HG02571 (cell line): ENCODE results near the gene DAZ3.
"Not testable (repeated sequence)": the region's sequence is repeated elsewhere in the genome, so short reads cannot be mapped to it uniquely, and the experiment has no call there.

Source experiments
- ATAC-seq: cut with Tn5 transposase; IDR thresholded peaks from one replicate; pipeline ENCODE4 v1.9.1; 2021; ENCODE audit warnings: mild to moderate bottlenecking, moderate library complexity; ENCODE audit not compliant: unreplicated experiment

The DAZ3 gene

GRCh38 chrY:24813293-24813692 is at the start of gene DAZ3:
Gene DAZ3 (minus strand): TSS chrY:24813393. CDS start chrY:24813185, 208 bp downstream.
- ATAC-seq, result not testable (repeated sequence)

GRCh38 chrY:24833619-24834018 is 20.4 kb upstream of the DAZ3 start, which contains the start of gene DAZ4:
Gene DAZ4 (plus strand): TSS chrY:24833919. CDS start chrY:24834127, 208 bp downstream.
- not testable (repeated sequence) for ATAC-seq

- not testable (repeated sequence) for ATAC-seq
Observed at GRCh38 chrY:24825069-24825468, 11.9 kb upstream of the DAZ3 start.

- ATAC-seq, result not testable (repeated sequence)
Observed at GRCh38 chrY:24824184-24824879, 11.1 kb upstream of the DAZ3 start.

- ATAC-seq, result not testable (repeated sequence)
Observed at GRCh38 chrY:24821836-24822235, 8.6 kb upstream of the DAZ3 start.
